Upper lobe of left lung (tissue), 4 donors: ENCODE data around the gene MED31.

ENCODE experiments used
- POLR2A ChIP-seq, 4 donors: fragments of 450-650 bp; IDR thresholded peaks; one replicate each; pipeline ENCODE4 v1.5.1; 2016 to 2017; ENCODE audit warnings: antibody characterized with exemption in 4 of 4, mild to moderate bottlenecking in 2 of 4
- POLR2AphosphoS5 ChIP-seq, 2 donors: sonication (generic); formaldehyde crosslinking; IDR thresholded peaks; one replicate each; pipeline ENCODE4 v1.5.1; 2017; ENCODE audit warnings: antibody characterized with exemption in 2 of 2
- TF ChIP-seq, protein P1 (sequence below), 6 experiments: fragments of 450-650 bp in 4 of 6; fragments of 200-600 bp in 2 of 6; sonication (generic) in 2 of 6; IDR thresholded peaks; one replicate each; pipeline ENCODE4 v1.5.1; 2016 to 2019; ENCODE audit warnings: antibody characterized with exemption in 6 of 6

DNA sequence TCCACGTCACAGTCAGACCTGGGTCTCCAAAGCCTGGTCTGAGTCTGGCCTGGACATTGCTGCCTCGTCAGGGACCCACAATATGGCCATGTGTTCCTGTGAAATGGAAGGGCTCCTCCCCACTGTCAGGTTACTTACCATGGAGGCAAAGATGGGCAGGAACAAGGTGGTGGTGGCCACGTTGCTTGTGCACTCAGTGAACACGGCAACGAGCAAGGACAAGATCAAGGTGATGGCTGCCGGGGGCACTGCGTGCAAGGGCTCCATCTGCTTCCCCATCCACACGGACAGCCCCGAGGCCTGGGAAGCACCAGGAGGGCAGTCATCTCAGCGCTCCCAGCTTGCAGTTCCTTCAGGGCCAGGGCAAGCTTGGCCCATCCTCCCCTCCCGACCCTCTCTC, 39.2 kb upstream of the MED31 start:
- TF ChIP-seq, protein P1, sequence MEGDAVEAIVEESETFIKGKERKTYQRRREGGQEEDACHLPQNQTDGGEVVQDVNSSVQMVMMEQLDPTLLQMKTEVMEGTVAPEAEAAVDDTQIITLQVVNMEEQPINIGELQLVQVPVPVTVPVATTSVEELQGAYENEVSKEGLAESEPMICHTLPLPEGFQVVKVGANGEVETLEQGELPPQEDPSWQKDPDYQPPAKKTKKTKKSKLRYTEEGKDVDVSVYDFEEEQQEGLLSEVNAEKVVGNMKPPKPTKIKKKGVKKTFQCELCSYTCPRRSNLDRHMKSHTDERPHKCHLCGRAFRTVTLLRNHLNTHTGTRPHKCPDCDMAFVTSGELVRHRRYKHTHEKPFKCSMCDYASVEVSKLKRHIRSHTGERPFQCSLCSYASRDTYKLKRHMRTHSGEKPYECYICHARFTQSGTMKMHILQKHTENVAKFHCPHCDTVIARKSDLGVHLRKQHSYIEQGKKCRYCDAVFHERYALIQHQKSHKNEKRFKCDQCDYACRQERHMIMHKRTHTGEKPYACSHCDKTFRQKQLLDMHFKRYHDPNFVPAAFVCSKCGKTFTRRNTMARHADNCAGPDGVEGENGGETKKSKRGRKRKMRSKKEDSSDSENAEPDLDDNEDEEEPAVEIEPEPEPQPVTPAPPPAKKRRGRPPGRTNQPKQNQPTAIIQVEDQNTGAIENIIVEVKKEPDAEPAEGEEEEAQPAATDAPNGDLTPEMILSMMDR (IDR thresholded peaks at IDR 0.05): no peak
- TF ChIP-seq POLR2A (IDR thresholded peaks at IDR 0.05) (no peak), POLR2AphosphoS5 (IDR thresholded peaks at IDR 0.05) (no peak)
